ENCODE results near the gene HMGXB3.

HMGXB3 gene

GRCh38 chr5:149966946-149967345 is 33.6 kb upstream of the HMGXB3 start:
- no peak for TF ChIP-seq CTCF (IDR thresholded peaks at IDR 0.05; ENCODE audit: low read depth, low read length, missing control alignments)
- in situ Hi-C loops (cut with HindIII; ENCODE audit: low sequenced_read_pairs), result no loop called here
- no peak overlapping the region for H3K4me3 ChIP-seq (ENCODE audit: low read depth, low read length)
- DNase-seq (ENCODE audit: low read depth), result no peak

GRCh38 chr5:149969181-149969930 is 31.2 kb upstream of the HMGXB3 start:
- DNase-seq (ENCODE audit: low read depth), result no peak
- in situ Hi-C loops (cut with HindIII; ENCODE audit: low sequenced_read_pairs), result no loop called here
- TF ChIP-seq CTCF (IDR thresholded peaks at IDR 0.05; ENCODE audit: low read depth, low read length, missing control alignments), result no peak
- no peak overlapping the region for H3K4me3 ChIP-seq (ENCODE audit: low read depth, low read length)

DNA sequence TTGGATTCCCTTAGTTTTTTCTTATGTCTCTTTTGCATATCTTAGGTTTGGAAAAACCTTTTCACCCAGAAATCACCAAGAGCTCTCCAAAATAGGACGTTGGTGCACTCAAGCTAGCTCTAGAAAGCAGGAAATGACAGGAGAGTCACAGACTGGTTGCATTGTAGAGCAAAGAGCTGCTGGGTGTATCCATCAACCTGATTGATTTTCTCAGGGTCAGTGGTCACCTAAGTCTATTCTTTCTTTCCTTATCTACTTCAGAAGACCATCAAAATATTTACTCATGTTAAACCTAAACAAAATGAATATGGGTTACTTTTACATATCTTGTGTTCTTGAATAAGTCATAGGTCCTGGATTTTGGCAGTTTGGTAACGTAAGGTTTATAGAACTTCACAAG is 25.1 kb upstream of the HMGXB3 start:
- H3K4me3 ChIP-seq (ENCODE audit: low read depth, low read length), result no peak overlapping the region
- no peak for DNase-seq (ENCODE audit: low read depth)
- in situ Hi-C loops (cut with HindIII; ENCODE audit: low sequenced_read_pairs), result loop anchor here (25.0 kb wide), 1 partner anchor 338 kb away; no protein-coding TSS in a partner anchor
- TF ChIP-seq CTCF (IDR thresholded peaks at IDR 0.05; ENCODE audit: low read depth, low read length, missing control alignments), result no peak

DNA sequence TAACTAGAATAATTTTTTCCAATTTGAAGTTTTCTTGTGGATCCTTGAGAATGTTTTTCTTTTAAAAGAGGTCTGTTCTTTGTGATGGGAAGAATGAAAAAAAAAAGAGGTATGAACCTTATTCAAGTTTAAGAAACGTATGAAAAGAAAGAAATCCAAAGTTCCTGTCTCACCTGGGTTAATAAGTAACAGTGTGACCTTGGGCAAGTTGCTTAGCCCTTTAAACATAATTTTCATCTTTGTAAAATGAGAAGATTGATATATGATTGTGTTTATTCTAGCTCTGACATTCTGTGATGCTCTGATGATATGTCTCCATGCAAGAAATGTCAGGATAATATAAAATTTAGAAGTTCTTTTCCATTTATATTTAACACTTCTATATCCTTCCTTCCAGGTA is 20.6 kb upstream of the HMGXB3 start:
- H3K4me3 ChIP-seq (ENCODE audit: low read depth, low read length), result no peak overlapping the region
- no peak for DNase-seq (ENCODE audit: low read depth)
- in situ Hi-C loops (cut with HindIII; ENCODE audit: low sequenced_read_pairs), result loop anchor here (25.0 kb wide), 1 partner anchor 343 kb away; no protein-coding TSS in a partner anchor
- TF ChIP-seq CTCF (IDR thresholded peaks at IDR 0.05; ENCODE audit: low read depth, low read length, missing control alignments), result no peak

GRCh38 chr5:149981206-149981605 is 19.3 kb upstream of the HMGXB3 start:
- no peak for TF ChIP-seq CTCF (IDR thresholded peaks at IDR 0.05; ENCODE audit: low read depth, low read length, missing control alignments)

GRCh38 chr5:149982505-149982904 is 18.0 kb upstream of the HMGXB3 start:
- in situ Hi-C loops (cut with HindIII; ENCODE audit: low sequenced_read_pairs), result loop anchor here (25.0 kb wide), 1 partner anchor 345 kb away; no protein-coding TSS in a partner anchor
- no peak overlapping the region for H3K4me3 ChIP-seq (ENCODE audit: low read depth, low read length)
- no peak for TF ChIP-seq CTCF (IDR thresholded peaks at IDR 0.05; ENCODE audit: low read depth, low read length, missing control alignments)
- no peak for DNase-seq (ENCODE audit: low read depth)

More at GRCh38 chr5:149981206-149981605, 19.3 kb upstream of the HMGXB3 start:
- no peak for DNase-seq (ENCODE audit: low read depth)
- H3K4me3 ChIP-seq (ENCODE audit: low read depth, low read length), result no peak overlapping the region
- in situ Hi-C loops (cut with HindIII; ENCODE audit: low sequenced_read_pairs), result loop anchor here (25.0 kb wide), 1 partner anchor 344 kb away; no protein-coding TSS in a partner anchor
